ENCODE measurements around the gene HNMT. TPM values are rescaled to one million over a fixed set of nuclear protein-coding genes. Genes with fewer than 3 reads are reported as not detected.

Gene HNMT
- total RNA-seq, 2 donors from 2014 or later, result 37.2 to 52.1 TPM

GRCh38 chr2:138018866-138019688, 54.8 kb downstream of the HNMT start:
- TF ChIP-seq CTCF (IDR thresholded peaks at IDR 0.05) (no peak), POLR2A (IDR thresholded peaks at IDR 0.05) (no peak)
- Histone ChIP-seq H3K4me1 (no peaks in the 10 kb centered on the region), H3K36me3 (replicated peaks in 1 of 2; ENCODE audit: insufficient read depth in 1 of 2, low read depth in 2 of 2) (no peaks in the 10 kb centered on the region), H3K4me3 (no peak overlapping the region), H3K9me3 (no peaks in the 10 kb centered on the region), H3K27ac (no peak overlapping the region), H3K27me3 (no peaks in the 10 kb centered on the region)
- DNase-seq, result no peak
- 75 to 79% methylated on average over 3 of the region's 3 CpGs for WGBS, 2 donors
- intact Hi-C loops (cut with DNase I), result no loop called here
- ATAC-seq, result no peak

- H3K4me3 ChIP-seq, result no peak overlapping the region
- 50 to 52% methylated on average over 1 of the region's 1 CpG for WGBS, 2 donors
- TF ChIP-seq POLR2A (IDR thresholded peaks at IDR 0.05) (no peak), CTCF (IDR thresholded peaks at IDR 0.05) (peak in 2 of 7 experiments; percentile 2 to 14)
- DNase-seq (no peak), ATAC-seq (no peak)
- no peaks in the 10 kb centered on the region for H3K9me3 ChIP-seq
- intact Hi-C loops (cut with DNase I), result no loop called here
- H3K4me1 ChIP-seq, result no peaks in the 10 kb centered on the region
- no peaks in the 10 kb centered on the region for H3K36me3 ChIP-seq (replicated peaks in 1 of 2; ENCODE audit: insufficient read depth in 1 of 2, low read depth in 2 of 2)
- no peak overlapping the region for H3K27ac ChIP-seq
- H3K27me3 ChIP-seq, result no peaks in the 10 kb centered on the region
These were observed 56.2 kb downstream of the HNMT start for GRCh38 chr2:138020432-138020831.

- 54 to 67% methylated on average over 1 of the region's 1 CpG for WGBS, 2 donors
- ATAC-seq, result no peak
- no peak overlapping the region for H3K4me3 ChIP-seq
- TF ChIP-seq CTCF (IDR thresholded peaks at IDR 0.05) (no peak), POLR2A (IDR thresholded peaks at IDR 0.05) (no peak)
- H3K27me3 ChIP-seq, result no peaks in the 10 kb centered on the region
- no peaks in the 10 kb centered on the region for H3K36me3 ChIP-seq (replicated peaks in 1 of 2; ENCODE audit: insufficient read depth in 1 of 2, low read depth in 2 of 2)
- intact Hi-C loops (cut with DNase I), result no loop called here
- H3K27ac ChIP-seq, result no peak overlapping the region
- no peaks in the 10 kb centered on the region for H3K4me1 ChIP-seq
- no peaks in the 10 kb centered on the region for H3K9me3 ChIP-seq
- no peak for DNase-seq
These were observed 56.9 kb downstream of the HNMT start for GRCh38 chr2:138021154-138021553.

GRCh38 chr2:138023298-138023697, 59.0 kb downstream of the HNMT start:
- no peak for DNase-seq
- H3K27ac ChIP-seq, result no peak overlapping the region
- no peak for TF ChIP-seq CTCF (IDR thresholded peaks at IDR 0.05)
- TF ChIP-seq POLR2A (IDR thresholded peaks at IDR 0.05), result no peak
- no peaks in the 10 kb centered on the region for H3K27me3 ChIP-seq
- ATAC-seq, result no peak
- no peaks in the 10 kb centered on the region for H3K9me3 ChIP-seq
- WGBS, 2 donors, result 76 to 78% methylated on average over 4 of the region's 4 CpGs
- H3K36me3 ChIP-seq (replicated peaks in 1 of 2; ENCODE audit: insufficient read depth in 1 of 2, low read depth in 2 of 2), result no peaks in the 10 kb centered on the region
- no peak overlapping the region for H3K4me3 ChIP-seq
- intact Hi-C loops (cut with DNase I), result no loop called here
- H3K4me1 ChIP-seq, result no peaks in the 10 kb centered on the region

GRCh38 chr2:138023976-138024375, 59.7 kb downstream of the HNMT start:
- no peaks in the 10 kb centered on the region for H3K36me3 ChIP-seq (replicated peaks in 1 of 2; ENCODE audit: insufficient read depth in 1 of 2, low read depth in 2 of 2)
- intact Hi-C loops (cut with DNase I), result no loop called here
- H3K4me3 ChIP-seq, result no peak overlapping the region
- no peak for DNase-seq
- H3K9me3 ChIP-seq, result no peaks in the 10 kb centered on the region
- no peak for ATAC-seq
- TF ChIP-seq CTCF (IDR thresholded peaks at IDR 0.05) (no peak), POLR2A (IDR thresholded peaks at IDR 0.05) (no peak)
- H3K4me1 ChIP-seq, result no peaks in the 10 kb centered on the region
- no peak overlapping the region for H3K27ac ChIP-seq
- 43 to 57% methylated on average over 2 of the region's 2 CpGs for WGBS, 2 donors
- H3K27me3 ChIP-seq, result no peaks in the 10 kb centered on the region
